ENCODE measurements around the gene SOST. TPM values are rescaled to one million over a fixed set of nuclear protein-coding genes. Genes with fewer than 3 reads are reported as not detected.

SOST gene
- total RNA-seq, 1 donor from 2014 or later, result not detected

GRCh38 chr17:43710101-43710500 is 48.5 kb downstream of the SOST start:
- Histone ChIP-seq H3K4me3 (ENCODE audit: insufficient read depth, low read depth, low read length) (no peak overlapping the region), H3K27me3 (ENCODE audit: insufficient read depth, low read length) (peaks cover 18% of the 10 kb centered on the region), H3K9ac (ENCODE audit: low read length) (no peak overlapping the region), H3K27ac (ENCODE audit: low read depth, low read length) (no peak overlapping the region), H3K4me1 (ENCODE audit: insufficient read depth, low read length) (peaks cover 9% of the 10 kb centered on the region), H3K4me2 (ENCODE audit: low read length) (no peak overlapping the region), H3K9me3 (ENCODE audit: insufficient read depth, low read depth, low read length) (no peaks in the 10 kb centered on the region), H2AFZ (ENCODE audit: low read depth, low read length) (no peak overlapping the region), H4K20me1 (ENCODE audit: insufficient read depth, low read length) (no peaks in the 10 kb centered on the region), H3K36me3 (ENCODE audit: insufficient read depth, low read length) (no peaks in the 10 kb centered on the region), H3K79me2 (ENCODE audit: insufficient read depth, low read length) (no peaks in the 10 kb centered on the region)
- TF ChIP-seq CTCF (IDR thresholded peaks at IDR 0.05; ENCODE audit: insufficient read depth, low read depth, low read length), result no peak
- TF ChIP-seq EZH2 (IDR thresholded peaks at IDR 0.05; ENCODE audit: insufficient read depth, low read length), result no peak
- peaks cover 4% of the 10 kb centered on the region for H3K36me3 Mint-ChIP-seq (ENCODE audit: low read depth, unreplicated experiment)
- peaks cover 42% of the 10 kb centered on the region for H3K27me3 Mint-ChIP-seq (ENCODE audit: low read depth, unreplicated experiment)
- peaks cover 5% of the 10 kb centered on the region for H3K9me3 Mint-ChIP-seq (ENCODE audit: unreplicated experiment)
- no peak overlapping the region for H3K4me3 Mint-ChIP-seq (ENCODE audit: unreplicated experiment)
- no peak overlapping the region for H3K27ac Mint-ChIP-seq (ENCODE audit: unreplicated experiment)
- FAIRE-seq (no peak), DNase-seq (ENCODE audit: low read depth) (no peak)
- peaks cover 9% of the 10 kb centered on the region for H3K4me1 Mint-ChIP-seq (ENCODE audit: low read depth, unreplicated experiment)

GRCh38 chr17:43709210-43709609 is 49.4 kb downstream of the SOST start:
- peaks cover 21% of the 10 kb centered on the region for H3K27me3 ChIP-seq (ENCODE audit: insufficient read depth, low read length)
- Mint-ChIP-seq H3K9me3 (ENCODE audit: unreplicated experiment) (peaks cover 5% of the 10 kb centered on the region), H3K27ac (ENCODE audit: unreplicated experiment) (no peak overlapping the region), H3K27me3 (ENCODE audit: low read depth, unreplicated experiment) (peaks cover 44% of the 10 kb centered on the region), H3K4me3 (ENCODE audit: unreplicated experiment) (no peak overlapping the region), H3K36me3 (ENCODE audit: low read depth, unreplicated experiment) (peaks cover 4% of the 10 kb centered on the region), H3K4me1 (ENCODE audit: low read depth, unreplicated experiment) (peaks cover 3% of the 10 kb centered on the region)
- FAIRE-seq, result no peak
- H2AFZ ChIP-seq (ENCODE audit: low read depth, low read length), result no peak overlapping the region
- H3K4me1 ChIP-seq (ENCODE audit: insufficient read depth, low read length), result peaks cover 4% of the 10 kb centered on the region
- no peak for TF ChIP-seq CTCF (IDR thresholded peaks at IDR 0.05; ENCODE audit: insufficient read depth, low read depth, low read length)
- TF ChIP-seq EZH2 (IDR thresholded peaks at IDR 0.05; ENCODE audit: insufficient read depth, low read length), result no peak
- H3K9ac ChIP-seq (ENCODE audit: low read length), result no peak overlapping the region
- no peaks in the 10 kb centered on the region for H3K79me2 ChIP-seq (ENCODE audit: insufficient read depth, low read length)
- no peak for DNase-seq (ENCODE audit: low read depth)
- no peaks in the 10 kb centered on the region for H3K9me3 ChIP-seq (ENCODE audit: insufficient read depth, low read depth, low read length)
- H3K36me3 ChIP-seq (ENCODE audit: insufficient read depth, low read length), result no peaks in the 10 kb centered on the region
- no peaks in the 10 kb centered on the region for H4K20me1 ChIP-seq (ENCODE audit: insufficient read depth, low read length)
- H3K4me2 ChIP-seq (ENCODE audit: low read length), result no peak overlapping the region
- no peak overlapping the region for H3K4me3 ChIP-seq (ENCODE audit: insufficient read depth, low read depth, low read length)
- H3K27ac ChIP-seq (ENCODE audit: low read depth, low read length), result no peak overlapping the region

- no peaks in the 10 kb centered on the region for H4K20me1 ChIP-seq (ENCODE audit: insufficient read depth, low read length)
- Mint-ChIP-seq H3K9me3 (ENCODE audit: unreplicated experiment) (peaks cover 5% of the 10 kb centered on the region), H3K4me3 (ENCODE audit: unreplicated experiment) (no peak overlapping the region), H3K27me3 (ENCODE audit: low read depth, unreplicated experiment) (peaks cover 42% of the 10 kb centered on the region), H3K36me3 (ENCODE audit: low read depth, unreplicated experiment) (peaks cover 9% of the 10 kb centered on the region), H3K4me1 (ENCODE audit: low read depth, unreplicated experiment) (no peaks in the 10 kb centered on the region), H3K27ac (ENCODE audit: unreplicated experiment) (no peak overlapping the region)
- H3K4me3 ChIP-seq (ENCODE audit: insufficient read depth, low read depth, low read length), result no peak overlapping the region
- no peak overlapping the region for H3K9ac ChIP-seq (ENCODE audit: low read length)
- DNase-seq (ENCODE audit: low read depth) (no peak), FAIRE-seq (no peak)
- no peak overlapping the region for H3K27ac ChIP-seq (ENCODE audit: low read depth, low read length)
- no peaks in the 10 kb centered on the region for H3K4me1 ChIP-seq (ENCODE audit: insufficient read depth, low read length)
- no peak overlapping the region for H3K4me2 ChIP-seq (ENCODE audit: low read length)
- no peak overlapping the region for H2AFZ ChIP-seq (ENCODE audit: low read depth, low read length)
- H3K79me2 ChIP-seq (ENCODE audit: insufficient read depth, low read length), result no peaks in the 10 kb centered on the region
- TF ChIP-seq EZH2 (IDR thresholded peaks at IDR 0.05; ENCODE audit: insufficient read depth, low read length), result no peak
- TF ChIP-seq CTCF (IDR thresholded peaks at IDR 0.05; ENCODE audit: insufficient read depth, low read depth, low read length), result no peak
- H3K27me3 ChIP-seq (ENCODE audit: insufficient read depth, low read length), result peaks cover 23% of the 10 kb centered on the region
- H3K9me3 ChIP-seq (ENCODE audit: insufficient read depth, low read depth, low read length), result no peaks in the 10 kb centered on the region
- no peaks in the 10 kb centered on the region for H3K36me3 ChIP-seq (ENCODE audit: insufficient read depth, low read length)
Measured at GRCh38 chr17:43707184-43707583, 51.4 kb downstream of the SOST start.
